Erythroblast (primary cell): ENCODE data around the gene RNF168.

Experiments used
- GATA1 ChIP-seq: IDR thresholded peaks from 2 replicates; pipeline ENCODE4 v1.6.1; 2011; ENCODE audit warnings: low read depth, mild to moderate bottlenecking, control low read depth, low read length, moderate library complexity
- POLR2A ChIP-seq: IDR thresholded peaks from 2 replicates; pipeline ENCODE4 v1.6.1; 2011; ENCODE audit warnings: mild to moderate bottlenecking, low read length

GRCh38 chr3:196517919-196518318, 14.4 kb upstream of the RNF168 start:
- no peak for TF ChIP-seq POLR2A
- TF ChIP-seq GATA1, result no peak
